GM18508 (cell line): ENCODE results near the gene PIGR.

Experiments
- ATAC-seq: cut with Tn5 transposase; IDR thresholded peaks from one replicate; pipeline ENCODE4 v1.9.1; 2021; ENCODE audit warnings: moderate number of reproducible peaks; ENCODE audit not compliant: insufficient read depth, unreplicated experiment

The PIGR gene

GRCh38 chr1:206946261-206946660, at the start of gene PIGR:
PIGR (minus strand) TSS chr1:206946466; CDS start chr1:206940531, 5,935 bp downstream.
- ATAC-seq, result no peak

- ATAC-seq, result no peak
Measured at GRCh38 chr1:206992790-206993189, 46.5 kb upstream of the PIGR start.

GRCh38 chr1:206987873-206988272, 41.6 kb upstream of the PIGR start:
- no peak for ATAC-seq

- ATAC-seq, result no peak
Measured at GRCh38 chr1:206986885-206987284, 40.6 kb upstream of the PIGR start.

GRCh38 chr1:206986402-206986801, 40.1 kb upstream of the PIGR start:
- ATAC-seq, result no peak

GRCh38 chr1:206985162-206985749, 39.0 kb upstream of the PIGR start:
- no peak for ATAC-seq

GRCh38 chr1:206982216-206982615, 36.0 kb upstream of the PIGR start:
- ATAC-seq, result no peak

- no peak for ATAC-seq
Measured at GRCh38 chr1:206979379-206980043, 33.2 kb upstream of the PIGR start.

GRCh38 chr1:206978259-206978658, 32.0 kb upstream of the PIGR start:
- ATAC-seq, result no peak

- ATAC-seq, result no peak
Measured at GRCh38 chr1:206975306-206975705, 29.0 kb upstream of the PIGR start.

- ATAC-seq, result no peak
Measured at GRCh38 chr1:206974140-206974539, 27.9 kb upstream of the PIGR start.

- no peak for ATAC-seq
Measured at GRCh38 chr1:206972728-206973127, 26.5 kb upstream of the PIGR start.

GRCh38 chr1:206971029-206971655, 24.9 kb upstream of the PIGR start:
- ATAC-seq, result no peak

GRCh38 chr1:206970446-206970845, 24.2 kb upstream of the PIGR start, which contains the start of gene FCAMR:
FCAMR (minus strand) TSS chr1:206970460; CDS start chr1:206970125, 335 bp downstream.
- no peak for ATAC-seq

GRCh38 chr1:206969090-206969489, 22.8 kb upstream of the PIGR start:
- no peak for ATAC-seq

GRCh38 chr1:206967096-206967849, 21.0 kb upstream of the PIGR start:
- no peak for ATAC-seq

GRCh38 chr1:206965781-206966180, 19.5 kb upstream of the PIGR start:
- ATAC-seq, result no peak

- ATAC-seq, result no peak
Measured at GRCh38 chr1:206963740-206964139, 17.5 kb upstream of the PIGR start.

GRCh38 chr1:206963119-206963712, 16.9 kb upstream of the PIGR start:
- ATAC-seq, result no peak

GRCh38 chr1:206962272-206962671, 16.0 kb upstream of the PIGR start:
- no peak for ATAC-seq

- no peak for ATAC-seq
Measured at GRCh38 chr1:206961668-206962067, 15.4 kb upstream of the PIGR start.
